Measurements from ENCODE around the gene SLC44A1.

Gene SLC44A1

DNA sequence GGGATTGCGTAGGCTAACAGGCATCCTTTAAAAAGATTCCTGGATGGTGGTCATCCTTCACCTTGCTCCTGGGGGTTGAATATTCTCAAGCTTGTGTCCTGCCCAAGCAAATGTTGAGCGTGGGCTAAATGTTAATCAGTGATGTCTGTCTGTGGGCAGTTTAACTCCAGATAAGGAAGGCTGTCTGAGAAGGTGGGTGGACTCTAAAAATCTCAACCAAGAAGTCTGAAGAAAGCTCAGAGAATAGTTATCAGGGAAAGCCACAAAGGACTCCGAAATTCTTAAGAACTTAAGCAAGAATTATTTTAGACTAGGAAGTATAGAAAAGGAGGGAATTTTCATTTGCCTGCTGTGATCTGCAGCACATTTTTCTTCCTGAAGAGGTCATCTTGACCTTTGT is 125.5 kb downstream of the SLC44A1 start:
- H3K36me3 ChIP-seq (ENCODE audit: insufficient read depth, low read depth, low read length) = peaks cover 58% of the 10 kb centered on the region
- H3K4me1 ChIP-seq (ENCODE audit: insufficient read depth, low read length) = no peaks in the 10 kb centered on the region
- H3K4me3 ChIP-seq (ENCODE audit: low read length) = no peak overlapping the region
- no peak overlapping the region for H3K27ac ChIP-seq (ENCODE audit: low read length)
- no peak overlapping the region for H3K9ac ChIP-seq (ENCODE audit: low read depth, low read length)
- no peaks in the 10 kb centered on the region for H3K9me3 ChIP-seq (ENCODE audit: insufficient read depth, low read depth, low read length)
- H3K27me3 ChIP-seq (ENCODE audit: insufficient read depth, low read length) = no peaks in the 10 kb centered on the region

DNA sequence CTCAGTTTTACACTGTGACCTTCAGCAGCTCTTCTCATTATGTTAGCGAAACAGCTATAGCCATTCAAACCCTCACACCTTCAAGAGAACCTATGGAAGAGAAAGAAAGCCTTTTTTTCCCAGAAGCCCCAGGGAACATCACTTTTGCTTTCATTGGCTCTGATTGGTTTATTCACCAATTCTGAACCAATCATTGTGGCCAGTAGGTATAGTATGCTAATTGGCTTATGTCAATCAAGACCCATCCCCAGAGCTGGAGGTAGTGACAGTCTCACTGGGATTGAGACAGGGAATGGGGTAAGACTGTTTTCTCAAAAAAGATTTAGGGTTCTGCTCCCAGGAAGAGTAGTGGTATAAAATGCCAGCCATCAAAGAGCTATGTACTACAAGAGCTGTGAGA is 129.3 kb downstream of the SLC44A1 start:
- Histone ChIP-seq H3K27ac (ENCODE audit: low read length) (no peak overlapping the region), H3K36me3 (ENCODE audit: insufficient read depth, low read depth, low read length) (peaks cover 48% of the 10 kb centered on the region), H3K4me1 (ENCODE audit: insufficient read depth, low read length) (no peaks in the 10 kb centered on the region), H3K9me3 (ENCODE audit: insufficient read depth, low read depth, low read length) (no peaks in the 10 kb centered on the region), H3K27me3 (ENCODE audit: insufficient read depth, low read length) (no peaks in the 10 kb centered on the region), H3K4me3 (ENCODE audit: low read length) (no peak overlapping the region), H3K9ac (ENCODE audit: low read depth, low read length) (no peak overlapping the region)

DNA sequence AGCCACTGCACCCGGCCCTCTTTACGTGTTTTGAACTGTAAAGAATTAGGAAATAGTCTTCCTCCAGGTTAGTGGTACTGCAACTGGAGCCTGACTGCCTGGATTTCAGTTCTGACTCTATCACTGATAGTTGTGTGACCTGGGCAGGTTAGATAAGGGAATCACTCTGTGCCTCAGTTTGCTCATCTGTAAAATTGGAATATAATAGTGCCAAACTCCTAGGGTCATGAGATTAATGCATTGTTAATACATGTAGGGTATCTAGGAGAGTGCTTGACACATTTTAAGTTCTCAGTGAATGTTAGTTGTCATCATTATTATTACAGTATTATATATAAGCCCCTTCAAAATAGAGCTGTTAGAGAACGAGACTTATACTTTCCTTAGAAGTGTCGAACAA is 130.9 kb downstream of the SLC44A1 start:
- Histone ChIP-seq H3K9me3 (ENCODE audit: insufficient read depth, low read depth, low read length) (no peaks in the 10 kb centered on the region), H3K9ac (ENCODE audit: low read depth, low read length) (no peak overlapping the region), H3K4me3 (ENCODE audit: low read length) (no peak overlapping the region), H3K27ac (ENCODE audit: low read length) (no peak overlapping the region), H3K36me3 (ENCODE audit: insufficient read depth, low read depth, low read length) (peaks cover 48% of the 10 kb centered on the region), H3K4me1 (ENCODE audit: insufficient read depth, low read length) (no peaks in the 10 kb centered on the region), H3K27me3 (ENCODE audit: insufficient read depth, low read length) (no peaks in the 10 kb centered on the region)

DNA sequence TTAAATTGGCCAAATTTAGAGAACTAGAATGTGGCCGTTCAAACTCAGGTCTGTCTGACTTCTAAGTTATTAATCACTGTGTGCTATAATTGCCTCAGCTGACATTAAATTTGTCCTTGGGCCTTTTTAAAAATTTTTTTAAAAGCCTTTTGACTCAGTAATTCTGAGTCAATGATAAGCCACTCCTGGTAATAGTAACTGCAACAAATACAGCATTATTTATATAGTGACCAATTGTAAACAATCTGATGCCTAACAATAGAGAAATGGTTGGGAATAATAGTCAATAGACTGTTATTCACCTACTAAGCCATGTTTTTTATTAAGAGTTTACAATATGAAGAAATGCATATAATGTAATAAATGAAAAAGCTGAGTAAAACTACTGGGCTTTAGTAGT is 132.4 kb downstream of the SLC44A1 start:
- Histone ChIP-seq H3K27ac (ENCODE audit: low read length) (no peak overlapping the region), H3K9me3 (ENCODE audit: insufficient read depth, low read depth, low read length) (no peaks in the 10 kb centered on the region)

DNA sequence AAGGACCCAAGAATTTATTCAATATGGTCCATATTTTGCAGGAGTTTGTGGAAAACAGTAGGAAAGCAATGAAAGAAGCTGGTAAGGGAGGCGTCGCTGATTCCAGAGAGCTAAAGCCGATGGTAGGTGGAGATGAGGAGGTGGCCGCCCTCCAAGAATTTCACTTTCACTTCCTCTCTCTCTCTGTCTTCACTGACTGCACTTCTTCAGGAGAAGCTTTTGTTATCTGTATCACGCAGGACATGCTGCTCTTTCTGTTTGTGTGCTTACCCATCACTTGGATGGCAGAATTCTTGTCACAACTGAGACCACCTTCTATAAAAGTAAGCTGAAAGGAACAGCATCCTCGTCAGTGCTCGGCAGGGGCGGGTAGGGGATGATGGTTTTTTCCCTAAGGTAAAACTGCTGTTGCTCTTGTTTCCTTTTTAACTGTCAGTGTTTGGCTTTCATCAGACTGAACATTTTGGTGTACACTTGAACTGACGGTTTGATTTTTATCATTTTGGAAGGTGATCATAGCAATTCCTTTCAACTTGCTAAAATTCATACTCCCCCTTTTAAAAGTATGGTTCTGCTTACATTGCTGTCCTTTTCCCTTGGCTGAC is 141.0 kb downstream of the SLC44A1 start:
- Histone ChIP-seq H3K9ac (ENCODE audit: low read depth, low read length) (no peak overlapping the region), H3K4me3 (ENCODE audit: low read length) (no peak overlapping the region), H3K27ac (ENCODE audit: low read length) (no peak overlapping the region)

More for the DNA sequence above, 132.4 kb downstream of the SLC44A1 start:
- H3K27me3 ChIP-seq (ENCODE audit: insufficient read depth, low read length) = no peaks in the 10 kb centered on the region
- H3K4me3 ChIP-seq (ENCODE audit: low read length) = no peak overlapping the region
- no peaks in the 10 kb centered on the region for H3K4me1 ChIP-seq (ENCODE audit: insufficient read depth, low read length)
- H3K9ac ChIP-seq (ENCODE audit: low read depth, low read length) = no peak overlapping the region
- H3K36me3 ChIP-seq (ENCODE audit: insufficient read depth, low read depth, low read length) = peaks cover 40% of the 10 kb centered on the region

DNA sequence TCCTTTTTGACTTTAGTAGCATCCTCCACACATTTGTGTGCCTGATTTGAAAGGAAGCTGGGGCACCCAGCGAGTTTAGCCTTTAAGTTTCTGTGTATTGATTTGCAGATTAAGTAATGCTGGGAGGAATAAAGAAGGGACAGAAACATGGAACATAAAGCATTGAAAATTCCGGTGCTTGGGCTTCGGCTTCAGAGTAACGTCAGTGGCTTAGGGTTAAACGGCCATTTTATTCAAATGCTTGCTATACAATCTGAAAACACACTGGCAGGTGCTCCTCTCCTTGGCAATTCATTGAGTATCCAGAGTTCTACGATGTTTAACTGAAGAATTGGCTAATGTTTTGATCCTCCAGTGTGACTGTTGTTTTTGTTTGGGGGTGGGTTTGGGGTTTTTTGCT is 145.3 kb downstream of the SLC44A1 start:
- peak overlapping the region; percentile 57; the same call in 1 of the 2 replicates for H3K9ac ChIP-seq (ENCODE audit: low read depth, low read length)

More for the DNA sequence above, 141.0 kb downstream of the SLC44A1 start:
- Histone ChIP-seq H3K4me1 (ENCODE audit: insufficient read depth, low read length) (peaks cover 24% of the 10 kb centered on the region), H3K9me3 (ENCODE audit: insufficient read depth, low read depth, low read length) (no peaks in the 10 kb centered on the region), H3K36me3 (ENCODE audit: insufficient read depth, low read depth, low read length) (peaks cover 24% of the 10 kb centered on the region), H3K27me3 (ENCODE audit: insufficient read depth, low read length) (no peaks in the 10 kb centered on the region)

DNA sequence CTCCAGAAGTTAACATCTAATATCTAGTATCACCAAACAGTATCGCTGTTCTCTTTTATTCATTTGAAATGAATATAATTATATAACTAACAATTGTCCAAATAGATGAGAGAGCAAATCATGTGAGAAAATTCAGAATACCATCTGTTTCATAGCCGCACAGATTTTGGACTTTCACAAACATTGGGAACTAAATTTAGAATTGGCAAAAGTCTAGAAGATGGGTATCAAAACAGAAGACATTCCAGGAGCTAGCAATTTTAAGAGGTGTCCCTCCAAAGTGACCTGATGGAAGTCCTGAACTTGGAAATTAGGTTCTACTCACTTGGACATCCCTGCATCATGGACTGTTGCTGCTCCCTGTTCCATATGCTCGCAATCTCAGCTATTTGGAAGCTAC is 146.4 kb downstream of the SLC44A1 start:
- no peak overlapping the region for H3K27ac ChIP-seq (ENCODE audit: low read length)
- H3K4me1 ChIP-seq (ENCODE audit: insufficient read depth, low read length) = peaks cover 60% of the 10 kb centered on the region
- no peak overlapping the region for H3K4me3 ChIP-seq (ENCODE audit: low read length)
- no peak overlapping the region for H3K9ac ChIP-seq (ENCODE audit: low read depth, low read length)
- no peaks in the 10 kb centered on the region for H3K27me3 ChIP-seq (ENCODE audit: insufficient read depth, low read length)
- no peaks in the 10 kb centered on the region for H3K9me3 ChIP-seq (ENCODE audit: insufficient read depth, low read depth, low read length)
- peaks cover 2% of the 10 kb centered on the region for H3K36me3 ChIP-seq (ENCODE audit: insufficient read depth, low read depth, low read length)

More for the DNA sequence above, 145.3 kb downstream of the SLC44A1 start:
- peaks cover 12% of the 10 kb centered on the region for H3K36me3 ChIP-seq (ENCODE audit: insufficient read depth, low read depth, low read length)
- H3K27me3 ChIP-seq (ENCODE audit: insufficient read depth, low read length) = no peaks in the 10 kb centered on the region
- peak overlapping the region; percentile 48 for H3K4me3 ChIP-seq (ENCODE audit: low read length)
- H3K4me1 ChIP-seq (ENCODE audit: insufficient read depth, low read length) = peaks cover 58% of the 10 kb centered on the region
- no peaks in the 10 kb centered on the region for H3K9me3 ChIP-seq (ENCODE audit: insufficient read depth, low read depth, low read length)
- H3K27ac ChIP-seq (ENCODE audit: low read length) = peak overlapping the region; percentile 21

DNA sequence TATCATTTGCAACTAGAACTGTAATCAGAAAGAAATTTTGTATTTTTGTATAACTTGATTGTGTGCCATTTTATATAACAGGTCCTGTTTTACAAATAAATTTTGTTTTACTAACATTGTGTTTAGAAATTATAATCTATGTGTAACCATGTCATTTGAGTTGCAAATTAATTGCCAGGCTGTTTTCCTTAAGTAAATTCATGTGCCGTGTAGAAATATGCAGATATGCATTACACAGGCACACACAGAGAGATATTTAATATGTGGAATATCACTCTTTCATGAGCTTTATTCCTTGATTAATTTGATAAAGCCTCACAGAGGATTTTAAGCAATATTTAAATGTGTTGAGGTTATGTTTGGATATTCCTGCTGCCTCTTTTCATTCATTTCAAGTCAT is 146.8 kb downstream of the SLC44A1 start:
- Histone ChIP-seq H3K36me3 (ENCODE audit: insufficient read depth, low read depth, low read length) (no peaks in the 10 kb centered on the region), H3K4me1 (ENCODE audit: insufficient read depth, low read length) (peaks cover 60% of the 10 kb centered on the region), H3K9me3 (ENCODE audit: insufficient read depth, low read depth, low read length) (no peaks in the 10 kb centered on the region), H3K27ac (ENCODE audit: low read length) (peak overlapping the region; percentile 24), H3K9ac (ENCODE audit: low read depth, low read length) (no peak overlapping the region), H3K27me3 (ENCODE audit: insufficient read depth, low read length) (no peaks in the 10 kb centered on the region), H3K4me3 (ENCODE audit: low read length) (no peak overlapping the region)

DNA sequence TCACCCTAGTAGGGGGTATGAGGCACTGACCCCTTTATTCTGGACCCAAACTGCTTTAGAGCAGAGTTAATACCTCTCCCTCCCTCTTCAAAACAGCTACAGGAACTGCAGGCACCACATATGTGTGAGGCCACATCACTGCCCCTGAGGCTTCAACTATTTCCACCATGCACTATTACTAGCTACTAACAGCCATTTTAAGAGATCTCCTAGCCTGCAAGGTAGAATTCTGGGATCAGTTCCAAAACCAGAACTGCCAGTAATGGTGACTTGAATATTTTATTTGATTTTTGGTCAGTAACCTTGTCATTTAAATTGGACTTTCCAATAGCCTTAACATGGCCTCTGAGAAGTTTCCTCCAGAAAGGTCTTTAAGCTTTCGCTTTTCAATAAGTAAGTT is 148.1 kb downstream of the SLC44A1 start:
- peaks cover 60% of the 10 kb centered on the region for H3K4me1 ChIP-seq (ENCODE audit: insufficient read depth, low read length)
- no peaks in the 10 kb centered on the region for H3K27me3 ChIP-seq (ENCODE audit: insufficient read depth, low read length)
- H3K27ac ChIP-seq (ENCODE audit: low read length) = no peak overlapping the region
- no peak overlapping the region for H3K9ac ChIP-seq (ENCODE audit: low read depth, low read length)
- H3K36me3 ChIP-seq (ENCODE audit: insufficient read depth, low read depth, low read length) = no peaks in the 10 kb centered on the region
- H3K9me3 ChIP-seq (ENCODE audit: insufficient read depth, low read depth, low read length) = no peaks in the 10 kb centered on the region
- no peak overlapping the region for H3K4me3 ChIP-seq (ENCODE audit: low read length)

DNA sequence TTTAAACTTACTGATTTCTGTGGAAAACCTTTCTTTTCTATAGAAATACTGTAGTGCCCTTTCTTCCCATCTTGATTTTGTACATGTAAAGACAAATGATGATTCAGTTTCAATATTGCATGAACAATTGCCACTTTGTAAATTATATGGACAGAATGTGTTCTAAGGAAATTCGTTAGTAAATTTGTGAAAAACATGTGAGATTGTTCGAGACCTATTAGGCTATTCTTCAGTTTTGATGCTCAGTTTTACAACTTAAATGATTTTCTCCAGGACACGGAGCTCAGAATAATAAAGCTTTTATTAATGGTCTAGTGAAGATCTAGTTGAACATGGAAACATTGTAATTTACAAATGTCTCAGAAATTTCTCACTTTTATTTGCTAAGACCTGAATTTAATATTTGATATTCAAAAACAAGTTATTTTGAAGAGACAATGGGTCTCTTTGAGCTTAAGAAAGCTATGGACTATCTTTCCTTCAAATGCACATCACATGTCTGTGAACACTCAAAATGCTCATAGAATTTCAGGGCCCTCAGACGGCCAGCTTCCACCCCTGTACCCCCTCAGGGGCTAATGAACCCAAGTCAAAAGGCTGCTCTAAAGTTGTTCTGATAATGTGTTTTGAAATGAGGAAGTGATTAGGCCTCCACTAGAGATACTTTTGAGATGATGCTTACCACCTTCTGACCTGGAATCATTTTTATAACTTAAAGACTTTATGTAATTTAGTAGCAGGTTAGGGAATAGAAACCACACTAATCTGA is 149.3 kb downstream of the SLC44A1 start:
- H3K27ac ChIP-seq (ENCODE audit: low read length) = no peak overlapping the region
- no peaks in the 10 kb centered on the region for H3K9me3 ChIP-seq (ENCODE audit: insufficient read depth, low read depth, low read length)
- no peaks in the 10 kb centered on the region for H3K36me3 ChIP-seq (ENCODE audit: insufficient read depth, low read depth, low read length)
- H3K4me1 ChIP-seq (ENCODE audit: insufficient read depth, low read length) = peaks cover 58% of the 10 kb centered on the region
- no peak overlapping the region for H3K9ac ChIP-seq (ENCODE audit: low read depth, low read length)
- no peaks in the 10 kb centered on the region for H3K27me3 ChIP-seq (ENCODE audit: insufficient read depth, low read length)
- no peak overlapping the region for H3K4me3 ChIP-seq (ENCODE audit: low read length)

DNA sequence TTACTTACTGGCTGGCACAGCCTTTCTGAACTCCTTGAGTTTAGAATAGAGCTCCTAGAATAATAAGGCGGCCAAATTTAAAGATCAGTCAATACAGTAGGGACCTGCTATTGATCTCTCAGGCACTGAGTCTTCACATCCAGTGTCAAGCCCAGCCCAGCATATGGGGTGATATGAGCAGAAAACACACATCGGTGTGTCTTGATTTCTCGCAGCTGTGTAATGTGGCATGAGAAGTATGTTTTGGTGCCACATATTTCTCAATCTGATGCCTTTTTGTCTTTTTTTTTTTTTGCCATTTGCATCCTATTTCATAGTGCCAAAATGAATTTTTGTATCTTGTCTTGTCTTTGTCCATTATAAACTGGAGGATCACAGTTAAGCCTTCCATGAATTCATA is 152.0 kb downstream of the SLC44A1 start:
- Histone ChIP-seq H3K9ac (ENCODE audit: low read depth, low read length) (no peak overlapping the region), H3K36me3 (ENCODE audit: insufficient read depth, low read depth, low read length) (no peaks in the 10 kb centered on the region), H3K9me3 (ENCODE audit: insufficient read depth, low read depth, low read length) (no peaks in the 10 kb centered on the region), H3K27me3 (ENCODE audit: insufficient read depth, low read length) (no peaks in the 10 kb centered on the region), H3K4me3 (ENCODE audit: low read length) (no peak overlapping the region), H3K4me1 (ENCODE audit: insufficient read depth, low read length) (peaks cover 37% of the 10 kb centered on the region), H3K27ac (ENCODE audit: low read length) (no peak overlapping the region)

DNA sequence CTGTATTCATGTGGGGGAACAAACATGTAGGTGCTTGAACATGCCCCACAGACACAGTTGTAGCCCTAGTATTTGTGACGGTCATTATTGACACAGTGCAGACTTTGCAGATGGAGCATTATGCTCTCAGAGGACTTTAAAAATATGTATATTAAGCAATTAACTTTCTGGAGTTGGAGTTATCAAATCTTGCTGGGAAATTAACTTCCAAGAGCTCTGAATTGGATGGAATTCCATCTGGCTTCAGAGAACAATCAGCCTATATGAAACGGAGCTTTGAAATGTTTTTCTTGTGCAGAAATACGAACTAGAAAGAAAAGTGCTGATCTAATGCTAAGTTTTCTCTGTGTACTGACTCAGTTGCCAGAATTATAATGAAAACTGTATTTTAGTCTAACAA is 152.4 kb downstream of the SLC44A1 start:
- no peak overlapping the region for H3K9ac ChIP-seq (ENCODE audit: low read depth, low read length)
- no peaks in the 10 kb centered on the region for H3K36me3 ChIP-seq (ENCODE audit: insufficient read depth, low read depth, low read length)

More for the DNA sequence above, 152.4 kb downstream of the SLC44A1 start:
- no peak overlapping the region for H3K4me3 ChIP-seq (ENCODE audit: low read length)
- no peaks in the 10 kb centered on the region for H3K27me3 ChIP-seq (ENCODE audit: insufficient read depth, low read length)
- H3K9me3 ChIP-seq (ENCODE audit: insufficient read depth, low read depth, low read length) = no peaks in the 10 kb centered on the region
- peaks cover 36% of the 10 kb centered on the region for H3K4me1 ChIP-seq (ENCODE audit: insufficient read depth, low read length)
- no peak overlapping the region for H3K27ac ChIP-seq (ENCODE audit: low read length)
